GM20000 (cell line): Measurements from ENCODE around the gene KLK11.

ENCODE experiments used
- DNase-seq: peaks from one replicate; pipeline ENCODE4 v3.0.0; 2012; ENCODE audit warnings: low spot score
- TF ChIP-seq, protein P1 (sequence below): IDR thresholded peaks from 2 replicates; pipeline ENCODE4 v1.5.1; 2012; ENCODE audit warnings: mild to moderate bottlenecking, control low read depth; ENCODE audit errors: extremely low read depth, missing control alignments

Gene KLK11, protein sequence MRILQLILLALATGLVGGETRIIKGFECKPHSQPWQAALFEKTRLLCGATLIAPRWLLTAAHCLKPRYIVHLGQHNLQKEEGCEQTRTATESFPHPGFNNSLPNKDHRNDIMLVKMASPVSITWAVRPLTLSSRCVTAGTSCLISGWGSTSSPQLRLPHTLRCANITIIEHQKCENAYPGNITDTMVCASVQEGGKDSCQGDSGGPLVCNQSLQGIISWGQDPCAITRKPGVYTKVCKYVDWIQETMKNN

DNA sequence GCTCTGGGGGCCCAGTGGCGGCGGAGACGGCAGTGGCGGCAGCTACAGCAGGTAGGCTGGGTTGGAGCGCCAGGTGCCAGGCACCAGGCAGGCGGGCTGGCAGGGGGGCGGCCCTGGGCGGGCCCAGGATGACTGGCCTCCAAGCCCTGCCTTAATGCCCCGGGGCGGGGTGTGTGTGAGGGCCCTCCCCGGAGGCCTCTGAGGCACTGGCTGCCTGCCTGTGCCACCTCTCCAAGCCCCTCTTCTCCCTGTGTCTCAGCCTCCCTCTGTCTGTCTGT, at the start of gene KLK11:
TSS of gene KLK11 (minus strand) at position 63 of the 278 bp plus-strand sequence. CDS start 985 bp downstream, outside the sequence.
- TF ChIP-seq, protein P1, sequence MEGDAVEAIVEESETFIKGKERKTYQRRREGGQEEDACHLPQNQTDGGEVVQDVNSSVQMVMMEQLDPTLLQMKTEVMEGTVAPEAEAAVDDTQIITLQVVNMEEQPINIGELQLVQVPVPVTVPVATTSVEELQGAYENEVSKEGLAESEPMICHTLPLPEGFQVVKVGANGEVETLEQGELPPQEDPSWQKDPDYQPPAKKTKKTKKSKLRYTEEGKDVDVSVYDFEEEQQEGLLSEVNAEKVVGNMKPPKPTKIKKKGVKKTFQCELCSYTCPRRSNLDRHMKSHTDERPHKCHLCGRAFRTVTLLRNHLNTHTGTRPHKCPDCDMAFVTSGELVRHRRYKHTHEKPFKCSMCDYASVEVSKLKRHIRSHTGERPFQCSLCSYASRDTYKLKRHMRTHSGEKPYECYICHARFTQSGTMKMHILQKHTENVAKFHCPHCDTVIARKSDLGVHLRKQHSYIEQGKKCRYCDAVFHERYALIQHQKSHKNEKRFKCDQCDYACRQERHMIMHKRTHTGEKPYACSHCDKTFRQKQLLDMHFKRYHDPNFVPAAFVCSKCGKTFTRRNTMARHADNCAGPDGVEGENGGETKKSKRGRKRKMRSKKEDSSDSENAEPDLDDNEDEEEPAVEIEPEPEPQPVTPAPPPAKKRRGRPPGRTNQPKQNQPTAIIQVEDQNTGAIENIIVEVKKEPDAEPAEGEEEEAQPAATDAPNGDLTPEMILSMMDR = no peak
- no peak for DNase-seq

DNA sequence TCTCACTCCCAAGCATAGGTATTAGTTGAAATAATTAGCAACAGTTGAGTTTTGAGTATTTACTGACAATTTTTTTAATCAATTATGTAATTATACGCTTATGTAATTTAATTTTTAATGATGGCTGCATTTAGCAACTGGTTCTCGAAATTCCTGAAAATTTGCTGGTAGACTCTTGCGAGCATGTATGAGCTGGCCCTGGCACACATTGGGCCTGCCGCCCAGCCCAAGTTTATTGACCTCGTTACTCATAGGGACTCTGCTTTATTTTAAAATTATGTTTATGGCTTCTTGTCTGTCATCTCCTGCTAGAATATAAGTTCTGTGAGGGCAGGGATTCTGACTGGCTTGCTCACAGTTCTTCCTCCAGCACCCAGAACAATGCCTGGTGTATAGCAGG, 49.6 kb upstream of the KLK11 start:
- DNase-seq = no peak
- TF ChIP-seq, protein P1 = no peak

DNA sequence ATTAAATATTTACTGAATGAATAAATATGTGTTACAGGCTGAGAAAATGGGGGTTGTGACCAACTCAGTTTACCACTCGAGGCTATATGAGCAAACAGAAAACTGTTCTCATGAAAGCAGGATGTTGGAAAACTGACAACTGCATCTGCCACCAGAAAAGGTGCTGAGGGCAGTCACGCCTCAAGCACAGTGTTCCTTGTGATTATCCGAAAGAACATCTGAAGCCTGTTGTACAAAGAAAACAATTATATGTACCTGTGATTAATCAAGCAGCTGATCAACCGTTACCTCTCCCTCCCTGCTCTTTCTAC, 44.6 kb upstream of the KLK11 start:
- no peak for DNase-seq

DNA sequence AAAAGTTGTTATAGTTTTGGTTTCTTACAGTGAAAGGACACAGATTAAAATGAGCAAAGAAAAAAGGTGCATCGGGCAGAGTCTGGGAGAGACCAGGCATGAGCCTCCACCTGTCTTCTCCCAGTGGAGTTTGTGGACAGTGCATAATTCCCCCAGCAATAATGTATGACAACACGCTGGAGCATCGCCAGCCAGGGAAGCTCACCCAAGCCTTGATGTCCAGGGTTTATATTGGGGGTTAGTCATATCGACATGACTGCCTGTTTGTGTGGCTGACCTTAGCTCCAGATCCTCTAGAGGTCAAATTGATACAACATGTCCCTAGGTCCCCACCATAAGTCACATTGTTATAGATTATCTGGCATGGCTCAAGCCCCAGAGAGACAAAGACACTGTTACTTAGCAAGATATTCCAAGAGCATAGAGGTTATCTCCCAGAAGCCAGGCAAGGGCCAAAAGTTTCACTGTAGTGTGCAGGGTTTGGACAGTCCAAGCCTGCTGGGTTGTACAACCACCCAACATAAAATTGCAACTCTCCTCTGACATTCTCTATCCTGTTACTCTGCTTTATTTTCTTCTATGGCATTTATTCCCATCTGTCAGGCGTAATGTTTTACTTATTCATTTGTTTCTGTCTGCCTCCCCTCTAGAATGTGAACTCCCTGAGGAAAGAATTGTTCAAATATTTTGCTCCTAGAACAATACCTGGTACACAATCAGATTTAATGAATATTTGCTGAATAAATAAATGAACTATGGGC, 44.1 kb upstream of the KLK11 start:
- TF ChIP-seq, protein P1 = no peak
- no peak for DNase-seq

More for the DNA sequence above, 44.6 kb upstream of the KLK11 start:
- TF ChIP-seq, protein P1 = no peak

DNA sequence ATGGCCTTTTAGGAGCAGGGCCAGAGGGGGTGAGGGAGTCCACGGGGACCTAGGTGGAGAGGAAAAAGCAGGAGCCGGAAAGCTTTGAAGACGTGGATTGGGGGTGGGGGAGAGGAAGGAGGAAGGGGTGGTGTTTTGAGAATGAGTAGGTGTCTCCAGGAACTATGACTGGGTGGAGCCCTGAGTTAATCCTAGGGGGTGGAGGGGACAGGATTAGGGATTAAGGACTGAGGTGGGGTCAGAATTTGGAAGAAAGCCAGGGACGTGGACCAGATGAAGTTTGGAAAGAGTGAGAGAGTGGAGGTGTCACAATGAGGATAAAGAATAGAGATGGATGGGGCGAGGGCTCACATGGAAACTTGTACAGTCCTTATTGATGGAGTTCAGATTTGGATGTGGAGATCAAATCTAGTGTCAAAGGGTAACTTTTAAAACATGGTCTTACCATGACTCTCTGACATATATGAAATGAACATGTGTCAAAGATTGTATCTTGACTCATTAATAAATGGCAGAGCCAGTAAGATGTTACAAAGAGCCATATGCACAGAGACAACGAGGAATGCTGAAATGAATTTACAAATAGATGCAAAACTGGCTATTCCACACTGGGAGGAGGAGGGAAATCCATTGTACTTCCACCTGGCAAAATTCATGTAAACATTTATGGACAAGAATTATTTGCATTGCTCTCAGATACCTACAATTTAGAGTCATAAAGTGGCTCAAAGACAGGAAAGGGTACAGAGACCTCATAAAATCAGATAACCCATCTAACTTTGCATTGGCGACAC, 40.2 kb upstream of the KLK11 start:
- TF ChIP-seq, protein P1 = no peak
- DNase-seq = no peak

DNA sequence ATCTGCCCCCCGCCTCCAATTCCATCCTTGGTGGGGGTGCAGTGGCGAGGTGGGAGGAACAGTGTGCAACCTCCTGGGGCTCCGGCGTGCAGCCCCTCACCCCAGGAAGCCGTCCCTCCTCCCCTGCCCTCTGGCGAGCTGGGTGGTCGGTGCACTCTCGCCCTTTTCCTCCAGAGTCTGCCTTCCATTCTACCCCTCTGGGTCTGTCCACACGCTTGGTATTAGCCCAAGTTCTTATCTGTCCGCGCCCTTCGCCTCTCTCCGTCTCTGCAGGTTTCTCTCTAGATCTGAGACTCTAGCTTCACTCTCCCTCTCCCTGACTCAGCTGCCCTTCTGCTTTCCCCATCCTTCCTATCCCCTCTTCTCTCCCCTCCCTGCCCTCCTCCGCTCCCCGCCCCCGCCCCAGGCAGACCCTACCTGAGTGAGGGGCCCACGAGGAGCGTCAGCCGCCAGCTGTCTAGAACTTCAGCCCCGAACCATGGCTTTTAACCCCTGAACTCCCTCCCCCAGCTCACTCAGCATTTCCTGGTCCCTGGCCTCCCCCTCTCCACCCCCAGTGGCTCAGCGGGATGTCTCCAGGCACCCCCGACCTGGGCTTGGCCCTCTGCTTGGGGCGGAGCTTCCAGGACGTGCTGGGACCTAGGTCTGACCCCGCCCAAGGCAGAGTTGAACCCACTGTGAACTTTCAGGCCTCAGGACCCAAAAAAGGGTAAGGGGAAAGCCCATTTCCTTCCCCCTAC, 39.0 kb upstream of the KLK11 start:
- no peak for DNase-seq
- TF ChIP-seq, protein P1 = no peak
